Esophagus muscularis mucosa (tissue), 3 donors: ENCODE measurements around the gene AHCYL2.

Experiments used
- CTCF ChIP-seq, 3 experiments: fragments of 200-600 bp in 2 of 3; fragments of 450-650 bp in 1 of 3; sonication (generic) in 2 of 3; IDR thresholded peaks; one replicate each; pipeline ENCODE4 v1.5.1; 2017 to 2019; ENCODE audit warnings: antibody characterized with exemption in 3 of 3, mild to moderate bottlenecking in 2 of 3, moderate library complexity in 1 of 3
- POLR2A ChIP-seq: fragments of 450-650 bp; IDR thresholded peaks from one replicate; pipeline ENCODE4 v1.6.1; 2017; ENCODE audit warnings: antibody characterized with exemption, moderate library complexity, mild to moderate bottlenecking, low read depth

GRCh38 chr7:129210256-129210988 lies 14.4 kb upstream of the AHCYL2 start:
- peak; percentile 81 to 90 (median 83) for TF ChIP-seq CTCF (IDR thresholded peaks at IDR 0.05)
- no peak for TF ChIP-seq POLR2A
